NCI-H146 (cell line): Measurements from ENCODE around the gene KCNH6.

ENCODE experiments used
- DNase-seq: peaks from one replicate; lab custom pipeline; 2025; lab: John Stamatoyannopoulos, UW

Gene KCNH6

DNA sequence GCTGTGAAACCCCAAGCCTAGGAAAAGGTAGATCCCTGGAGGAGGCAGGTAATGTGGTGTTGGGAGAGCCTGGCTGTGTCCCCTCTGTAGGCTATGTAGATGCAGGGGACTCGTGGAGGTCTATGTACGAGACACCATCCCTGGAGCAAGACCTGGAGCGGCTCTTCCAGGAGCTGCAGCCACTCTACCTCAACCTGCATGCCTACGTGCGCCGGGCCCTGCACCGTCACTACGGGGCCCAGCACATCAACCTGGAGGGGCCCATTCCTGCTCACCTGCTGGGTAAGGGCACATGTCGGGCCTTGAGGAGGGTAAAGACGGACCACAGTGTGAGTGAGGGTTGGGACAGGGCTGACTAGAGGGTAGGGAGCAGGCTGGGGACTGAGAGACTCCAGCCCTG lies 34.3 kb upstream of the KCNH6 start:
- DNase-seq, result no peak

DNA sequence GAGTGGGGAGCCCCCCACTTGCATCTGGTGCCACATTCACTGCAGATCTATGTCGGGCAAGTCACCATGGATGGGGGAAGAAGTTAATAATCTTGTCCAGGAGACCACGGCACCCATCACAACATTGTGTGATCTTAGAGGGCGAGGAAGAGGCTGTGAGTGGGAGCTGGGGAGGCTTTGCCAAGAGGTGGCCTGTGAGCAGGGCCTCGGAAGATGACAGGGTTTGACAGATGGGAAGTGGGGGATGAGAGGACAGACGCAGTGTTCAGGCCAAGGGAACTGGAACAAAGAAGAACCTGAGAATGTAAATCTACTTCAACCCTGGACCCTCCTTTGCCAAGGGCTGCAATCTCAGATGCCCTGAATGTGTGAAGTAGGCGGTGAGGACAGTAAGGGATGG lies 33.9 kb upstream of the KCNH6 start:
- DNase-seq, result no peak

DNA sequence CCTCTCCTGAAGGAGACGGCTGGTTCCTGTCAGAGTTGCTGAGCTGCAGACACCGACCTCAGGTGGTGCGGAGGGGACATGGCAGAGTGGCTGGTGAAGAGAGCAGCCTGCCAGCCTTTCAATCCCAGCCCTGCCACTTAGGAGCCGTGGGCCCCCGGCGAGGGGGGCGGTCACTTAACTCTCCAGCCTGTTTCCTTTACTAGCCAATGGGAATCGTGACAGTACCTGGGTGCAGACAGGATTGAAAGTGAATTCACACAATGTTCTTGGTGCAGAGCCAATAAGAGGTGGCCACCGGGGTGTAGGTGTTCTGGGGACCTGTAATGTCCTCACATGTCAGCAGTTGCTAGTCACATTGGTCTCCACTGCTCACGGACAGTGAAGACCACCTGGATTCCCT lies 32.8 kb upstream of the KCNH6 start:
- no peak for DNase-seq

DNA sequence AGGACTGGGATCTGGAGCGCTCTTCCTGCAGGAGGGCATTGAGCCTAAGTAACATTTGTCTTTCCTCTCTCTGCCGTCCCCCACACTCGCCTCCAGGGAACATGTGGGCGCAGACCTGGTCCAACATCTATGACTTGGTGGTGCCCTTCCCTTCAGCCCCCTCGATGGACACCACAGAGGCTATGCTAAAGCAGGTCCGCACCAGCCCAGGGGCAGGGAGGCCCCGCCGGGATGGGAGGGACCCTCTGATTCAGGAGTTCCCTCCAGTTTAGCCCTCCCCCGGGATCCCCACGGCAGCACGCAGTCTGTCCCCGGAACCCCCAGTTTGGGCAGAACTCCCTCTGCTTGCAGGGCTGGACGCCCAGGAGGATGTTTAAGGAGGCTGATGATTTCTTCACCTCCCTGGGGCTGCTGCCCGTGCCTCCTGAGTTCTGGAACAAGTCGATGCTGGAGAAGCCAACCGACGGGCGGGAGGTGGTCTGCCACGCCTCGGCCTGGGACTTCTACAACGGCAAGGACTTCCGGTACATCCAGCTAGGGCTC lies 32.2 kb upstream of the KCNH6 start:
- no peak for DNase-seq

DNA sequence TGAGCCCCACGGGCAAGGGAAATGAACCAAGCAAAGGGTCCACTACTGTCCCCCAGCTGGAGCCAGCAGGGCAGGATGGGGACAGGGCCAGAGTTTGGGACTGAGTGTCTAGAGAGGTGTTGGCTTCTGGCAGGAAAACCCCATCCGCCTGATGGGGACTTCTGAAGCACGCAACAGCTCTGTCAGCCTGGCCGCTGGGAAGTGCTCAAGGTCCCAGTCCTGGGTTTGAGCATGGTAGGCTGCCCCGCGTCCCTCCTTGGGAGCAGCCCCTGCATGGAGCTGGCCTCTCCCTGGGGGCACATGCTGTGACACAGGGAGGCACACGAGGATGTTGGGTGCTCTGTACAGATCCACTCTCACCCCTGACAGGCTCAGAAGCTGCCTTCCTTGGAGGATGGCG lies 31.7 kb upstream of the KCNH6 start:
- DNase-seq, result no peak

DNA sequence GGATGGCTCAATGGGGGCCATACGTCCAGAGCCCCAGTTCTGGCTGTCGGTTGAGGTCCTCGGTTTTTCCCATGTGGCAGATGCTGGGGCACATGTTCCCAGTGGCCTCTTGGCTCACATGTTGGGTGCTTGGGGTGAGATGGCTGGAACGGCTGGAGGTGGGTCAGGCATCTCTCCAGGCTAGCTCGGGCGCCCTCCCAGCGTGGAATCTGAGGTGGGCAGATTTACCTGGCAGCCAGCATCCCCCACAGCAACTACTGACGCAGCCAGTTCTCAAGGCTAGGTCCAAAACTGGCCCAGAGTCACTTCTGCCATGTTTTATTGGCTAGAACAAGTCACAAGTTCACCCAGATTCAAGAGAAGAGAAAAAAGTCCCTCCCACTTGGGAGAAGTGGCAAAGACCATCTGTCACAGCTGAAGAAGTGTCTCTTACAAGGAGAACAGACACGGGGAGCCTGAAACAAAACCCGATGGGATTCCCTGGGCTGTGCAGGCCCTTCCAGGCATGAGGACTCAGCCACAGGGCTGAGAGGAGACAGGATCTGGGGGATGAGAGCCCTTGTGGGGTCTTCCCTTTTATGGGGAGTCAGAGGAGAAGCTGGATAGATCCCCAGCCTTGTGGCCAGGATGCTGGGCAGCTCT lies 31.1 kb upstream of the KCNH6 start:
- no peak for DNase-seq

DNA sequence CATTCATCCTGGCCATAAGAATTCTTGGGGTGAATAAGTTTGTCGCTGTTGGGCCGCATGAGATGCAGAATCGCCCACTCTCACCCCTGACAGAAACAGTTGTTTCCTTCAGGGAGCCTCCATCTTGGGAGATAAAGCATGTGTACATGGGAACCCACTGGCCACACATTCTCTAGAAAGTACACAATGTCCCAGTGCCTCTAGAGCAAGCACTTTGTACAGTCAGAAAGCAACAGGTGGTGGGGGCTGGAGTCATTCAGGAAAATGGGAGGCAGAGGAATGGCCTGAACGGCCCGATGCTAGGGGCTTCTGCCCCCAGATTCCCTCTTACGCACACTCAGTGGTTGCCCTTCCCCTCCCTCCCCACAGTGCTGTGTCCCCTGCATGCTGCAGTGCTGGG lies 30.2 kb upstream of the KCNH6 start:
- DNase-seq, result no peak

DNA sequence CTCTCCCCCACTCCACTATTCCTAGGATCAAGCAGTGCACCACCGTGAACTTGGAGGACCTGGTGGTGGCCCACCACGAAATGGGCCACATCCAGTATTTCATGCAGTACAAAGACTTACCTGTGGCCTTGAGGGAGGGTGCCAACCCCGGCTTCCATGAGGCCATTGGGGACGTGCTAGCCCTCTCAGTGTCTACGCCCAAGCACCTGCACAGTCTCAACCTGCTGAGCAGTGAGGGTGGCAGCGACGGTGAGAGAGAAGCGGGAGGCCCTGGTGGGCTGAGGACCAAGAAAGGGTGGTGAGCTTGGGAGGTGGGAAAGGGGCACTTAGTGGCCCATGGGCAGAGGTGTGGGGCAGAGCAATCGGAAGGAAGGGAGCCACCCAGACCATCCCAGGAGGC lies 29.7 kb upstream of the KCNH6 start:
- DNase-seq, result no peak

DNA sequence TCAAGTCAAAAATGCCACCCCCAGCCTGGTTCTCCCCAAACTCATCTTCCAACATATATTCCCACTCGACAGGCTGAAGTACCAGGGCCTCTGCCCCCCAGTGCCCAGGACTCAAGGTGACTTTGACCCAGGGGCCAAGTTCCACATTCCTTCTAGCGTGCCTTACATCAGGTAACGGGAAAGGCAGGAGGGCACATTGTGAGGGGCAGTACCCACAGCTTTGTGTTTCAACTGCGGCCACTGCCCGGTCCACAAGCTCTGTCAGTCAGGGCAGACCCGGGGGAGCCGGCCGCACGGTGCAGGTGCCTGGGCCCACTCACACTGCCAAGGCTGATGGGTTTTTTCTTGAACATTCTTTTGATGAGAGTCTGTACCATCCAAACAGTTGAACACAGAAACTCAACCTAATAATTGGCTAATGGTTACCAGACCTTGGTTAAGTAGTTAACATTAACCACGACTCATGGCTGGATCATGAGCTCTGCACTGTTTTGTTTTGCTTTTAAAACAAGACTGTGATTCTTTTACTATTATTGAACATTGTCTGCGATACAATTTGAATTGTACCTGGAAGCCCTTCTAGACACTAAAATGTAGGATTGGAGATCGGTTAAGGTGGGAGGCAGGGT lies 28.7 kb upstream of the KCNH6 start:
- DNase-seq, result no peak

DNA sequence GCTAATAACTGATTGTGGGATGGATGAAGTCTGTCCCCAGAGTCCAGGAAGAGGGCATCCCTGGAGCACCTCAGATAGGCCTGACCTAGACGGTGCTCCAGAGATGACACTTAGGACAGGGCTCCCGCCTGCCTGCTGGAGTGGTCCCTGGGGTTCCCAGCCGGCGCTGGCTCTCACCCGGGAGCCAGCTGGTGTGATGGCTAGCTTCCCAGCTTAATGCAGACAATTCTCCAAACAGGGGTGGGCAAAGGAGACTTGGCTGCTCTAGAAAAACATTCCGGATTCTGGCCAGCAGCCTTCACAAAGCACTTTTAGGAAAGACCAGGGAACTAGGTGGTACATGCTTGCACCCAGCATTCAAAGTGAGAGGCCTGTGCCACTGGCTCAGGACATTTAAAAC lies 27.7 kb upstream of the KCNH6 start:
- no peak for DNase-seq

DNA sequence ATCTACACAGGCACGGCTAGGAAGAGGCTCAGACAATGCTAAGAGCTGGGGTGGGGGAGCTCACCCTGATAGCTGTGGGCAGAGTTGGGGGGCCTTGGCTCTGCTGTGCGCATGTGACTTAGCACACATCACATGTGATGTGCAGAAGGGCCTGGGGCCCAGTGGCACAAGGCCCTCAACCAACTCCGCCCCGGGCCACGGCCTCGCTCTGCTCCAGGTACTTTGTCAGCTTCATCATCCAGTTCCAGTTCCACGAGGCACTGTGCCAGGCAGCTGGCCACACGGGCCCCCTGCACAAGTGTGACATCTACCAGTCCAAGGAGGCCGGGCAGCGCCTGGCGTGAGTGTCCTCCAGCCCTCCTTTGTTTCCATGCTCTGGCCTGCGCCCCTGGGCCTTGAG lies 27.0 kb upstream of the KCNH6 start:
- no peak for DNase-seq

DNA sequence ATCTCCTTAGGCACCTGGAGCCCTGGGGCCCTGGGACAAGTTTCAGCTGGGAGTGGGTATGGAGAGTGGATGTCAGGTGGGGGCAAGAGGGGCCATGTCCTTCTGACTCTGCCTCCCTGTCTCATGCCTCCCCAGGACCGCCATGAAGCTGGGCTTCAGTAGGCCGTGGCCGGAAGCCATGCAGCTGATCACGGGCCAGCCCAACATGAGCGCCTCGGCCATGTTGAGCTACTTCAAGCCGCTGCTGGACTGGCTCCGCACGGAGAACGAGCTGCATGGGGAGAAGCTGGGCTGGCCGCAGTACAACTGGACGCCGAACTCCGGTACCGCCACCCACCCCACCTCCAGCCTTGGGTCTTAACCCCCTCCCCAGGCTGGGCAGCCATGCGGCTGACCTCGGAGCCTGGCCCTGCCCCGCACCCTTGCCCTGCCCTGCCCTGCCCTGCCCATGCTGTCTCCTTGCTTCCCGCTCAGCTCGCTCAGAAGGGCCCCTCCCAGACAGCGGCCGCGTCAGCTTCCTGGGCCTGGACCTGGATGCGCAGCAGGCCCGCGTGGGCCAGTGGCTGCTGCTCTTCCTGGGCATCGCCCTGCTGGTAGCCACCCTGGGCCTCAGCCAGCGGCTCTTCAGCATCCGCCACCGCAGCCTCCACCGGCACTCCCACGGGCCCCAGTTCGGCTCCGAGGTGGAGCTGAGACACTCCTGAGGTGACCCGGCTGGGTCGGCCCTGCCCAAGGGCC lies 26.3 kb upstream of the KCNH6 start:
- no peak for DNase-seq

DNA sequence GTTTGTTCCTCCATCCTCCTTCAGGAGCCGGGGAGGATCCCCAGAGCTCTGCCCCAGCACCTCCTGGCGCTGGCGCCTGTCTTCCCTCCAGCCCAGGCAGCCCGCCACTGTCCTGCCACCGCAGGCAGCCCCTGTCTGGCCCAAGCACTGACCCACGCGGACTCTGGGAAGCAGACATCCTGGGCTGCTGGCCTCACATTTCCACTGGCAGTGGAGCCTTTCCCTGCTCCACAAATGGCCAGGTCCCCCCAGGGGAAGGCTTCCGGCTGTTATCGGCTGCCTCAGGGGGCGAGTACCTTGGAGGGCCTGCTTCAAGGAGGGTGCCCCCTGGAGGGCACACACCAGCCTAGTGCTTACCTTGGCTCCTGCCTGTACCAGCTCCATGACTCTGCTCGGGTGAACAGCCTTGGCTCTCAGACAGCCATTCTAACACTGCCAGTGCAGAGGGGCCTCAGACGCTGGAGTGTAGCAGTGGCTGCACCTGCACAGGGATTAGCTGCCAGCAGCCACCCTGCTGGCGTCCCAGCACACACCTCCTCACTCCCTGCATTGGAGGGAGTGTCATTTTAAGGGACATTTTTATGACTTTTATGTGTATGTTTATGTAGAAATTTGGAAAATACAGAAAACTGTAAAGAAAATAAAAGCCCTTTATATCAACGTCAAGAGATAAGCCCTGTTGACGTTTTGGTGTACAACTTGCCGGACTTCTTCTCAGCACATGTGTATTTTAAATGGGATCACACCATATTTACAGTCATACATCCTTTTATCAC lies 25.3 kb upstream of the KCNH6 start:
- DNase-seq, result peak; percentile 14

DNA sequence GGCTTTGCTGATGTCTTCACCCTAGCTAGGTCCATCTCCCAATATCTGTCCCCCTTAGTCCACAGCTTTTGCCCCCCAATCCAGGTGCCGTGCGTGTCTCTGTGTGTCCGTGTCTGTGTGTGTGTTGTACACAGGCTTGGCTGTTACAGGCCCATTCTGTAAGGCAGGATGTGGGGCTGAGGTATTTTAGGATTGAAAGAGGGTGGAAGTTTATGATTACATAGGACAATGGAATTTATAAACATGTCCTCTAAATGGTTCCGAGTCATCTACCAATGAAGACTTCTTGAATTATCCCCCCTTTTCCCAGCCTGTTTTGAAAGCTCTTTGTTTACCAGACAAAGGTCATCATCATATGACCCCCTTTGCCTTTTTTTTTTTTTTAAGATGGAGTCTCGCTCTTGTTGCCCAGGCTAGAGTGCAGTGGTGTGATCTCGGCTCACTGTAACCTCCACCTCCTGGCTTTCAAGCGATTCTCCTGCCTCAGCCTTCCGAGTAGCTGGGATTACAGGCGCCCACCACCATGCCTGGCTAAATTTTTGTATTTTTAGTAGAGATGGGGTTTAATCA lies 24.4 kb upstream of the KCNH6 start:
- DNase-seq, result no peak

DNA sequence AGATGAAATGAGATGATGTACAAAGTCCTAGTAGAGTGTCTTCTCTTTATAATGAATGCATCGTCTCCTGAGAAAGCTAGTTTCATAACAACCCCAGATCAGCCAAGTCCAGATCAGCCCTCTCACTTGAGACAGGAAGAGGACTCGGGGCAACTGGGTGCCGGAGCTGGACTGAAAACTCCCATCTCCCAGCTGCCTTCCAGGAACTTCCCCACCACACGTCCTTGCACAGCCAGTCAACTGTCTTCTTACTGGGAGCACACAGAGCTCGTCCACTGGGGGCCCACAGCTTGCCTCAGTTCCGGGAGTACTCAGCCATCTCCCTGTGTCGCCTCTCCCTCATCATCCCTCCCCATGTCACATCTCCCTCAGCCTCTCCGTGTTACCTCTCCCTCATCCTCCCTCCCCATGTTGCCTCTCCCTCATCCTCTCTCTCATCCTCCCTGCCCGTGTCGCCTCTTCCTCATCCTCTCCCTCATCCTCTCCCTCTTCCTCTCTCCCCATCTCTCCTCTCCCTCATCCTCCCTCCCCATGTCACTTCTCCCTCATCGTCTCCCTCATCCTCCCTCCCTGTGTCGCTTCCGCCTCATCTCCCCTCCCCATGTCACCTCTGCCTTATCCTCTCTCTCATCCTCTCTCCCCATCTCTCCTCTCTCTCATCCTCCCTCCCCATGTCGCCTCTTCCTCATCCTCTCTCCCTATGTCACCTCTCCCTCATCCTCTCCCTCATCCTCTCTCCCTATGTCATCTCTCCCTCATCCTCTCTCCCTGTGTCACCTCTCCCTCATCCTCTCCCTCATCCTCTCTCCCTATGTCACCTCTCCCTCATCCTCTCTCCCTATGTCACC lies 22.4 kb upstream of the KCNH6 start:
- no peak for DNase-seq

DNA sequence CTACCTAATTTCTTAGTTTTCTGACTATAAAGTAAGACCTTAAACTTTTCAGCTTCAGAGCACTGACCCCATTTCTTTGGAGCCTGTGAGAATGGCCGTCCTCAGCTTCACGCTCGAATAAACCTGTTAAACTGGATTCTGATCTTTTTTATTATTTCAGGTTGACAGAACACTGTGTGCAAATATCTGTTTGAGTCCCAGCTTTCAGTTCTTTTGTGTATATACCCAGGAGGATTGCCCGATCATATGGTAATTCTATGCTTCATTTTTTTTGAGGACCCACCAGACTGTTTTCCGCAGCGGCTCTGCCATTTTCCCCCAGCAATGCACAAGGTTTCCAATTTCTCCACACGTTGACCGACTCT lies 19.8 kb upstream of the KCNH6 start:
- peak; percentile 29 for DNase-seq

DNA sequence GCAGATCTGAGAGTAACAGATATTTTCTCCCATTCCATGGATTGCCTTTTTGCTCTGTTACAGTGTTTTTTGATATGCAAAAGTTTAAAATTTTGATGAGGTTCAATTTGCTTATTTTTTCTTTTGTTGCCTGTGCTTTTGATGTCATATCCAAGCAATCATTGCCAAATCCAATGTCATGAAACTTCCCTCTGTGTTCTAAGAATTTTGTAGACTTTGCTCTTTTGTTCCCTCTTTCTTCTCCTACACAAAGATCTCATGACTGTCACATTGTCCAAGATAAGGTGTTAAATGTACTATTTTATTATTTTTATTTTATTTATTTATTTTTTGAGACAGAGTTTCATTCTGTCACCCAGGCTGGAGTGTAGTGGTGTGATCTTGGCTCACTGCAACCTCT lies 18.9 kb upstream of the KCNH6 start:
- DNase-seq, result no peak

DNA sequence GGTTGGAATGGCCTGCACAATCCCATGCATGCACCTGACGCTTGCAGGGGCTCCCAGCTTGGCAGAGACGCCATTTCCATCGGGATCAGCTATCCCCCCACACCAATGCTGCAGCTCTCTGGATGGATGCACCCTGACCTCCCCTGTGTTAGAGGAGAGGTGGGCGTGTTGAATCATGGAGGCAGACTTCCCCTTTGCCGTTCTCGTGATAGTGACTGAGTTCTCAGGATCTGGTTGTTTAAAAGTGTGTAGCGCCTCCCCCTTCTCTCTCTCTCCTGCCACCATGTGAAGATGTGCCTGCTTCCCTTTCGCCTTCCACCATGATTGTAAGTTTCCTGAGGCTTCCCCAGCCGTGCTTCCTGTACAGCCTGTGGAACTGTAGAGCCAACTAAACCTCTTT lies 17.8 kb upstream of the KCNH6 start:
- DNase-seq, result no peak

DNA sequence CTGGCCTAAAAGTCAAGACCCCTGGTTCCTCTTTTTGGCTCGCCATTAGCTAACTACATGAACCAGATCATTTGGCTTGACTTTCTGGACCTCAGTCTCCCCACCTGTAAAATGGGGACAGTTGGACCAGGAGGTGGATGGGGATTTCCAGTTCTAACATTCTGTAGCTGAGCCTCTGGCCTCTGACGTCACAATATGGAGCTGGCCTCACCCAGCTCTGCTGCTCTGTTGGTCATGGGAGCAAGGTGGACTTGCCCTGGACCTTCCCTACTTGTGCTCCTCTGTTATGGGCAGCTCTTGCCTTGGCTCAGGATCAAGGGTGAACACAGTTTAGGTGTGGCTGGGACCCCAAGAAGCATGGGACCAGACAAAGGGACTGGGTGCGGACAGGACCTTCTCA lies 16.5 kb upstream of the KCNH6 start:
- no peak for DNase-seq

DNA sequence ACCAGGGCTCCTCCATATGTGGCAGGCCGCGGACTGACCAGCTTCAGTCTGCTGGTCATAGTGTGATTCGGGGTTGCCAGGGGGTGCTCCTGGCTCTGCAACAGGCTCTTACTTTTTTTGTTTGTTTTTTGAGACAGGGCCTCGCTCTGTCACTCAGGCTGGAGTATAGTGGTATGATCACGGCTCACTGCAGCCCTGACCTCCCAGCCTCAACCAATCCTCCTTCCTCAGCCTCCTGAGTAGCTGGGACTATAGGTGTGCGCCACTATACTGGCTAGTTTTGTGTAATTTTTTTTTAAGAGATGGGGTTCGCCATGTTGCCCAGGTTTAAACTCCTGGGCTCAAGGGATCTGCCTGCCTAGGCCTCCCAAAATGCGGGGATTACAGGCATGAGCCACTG lies 11.8 kb upstream of the KCNH6 start:
- no peak for DNase-seq

DNA sequence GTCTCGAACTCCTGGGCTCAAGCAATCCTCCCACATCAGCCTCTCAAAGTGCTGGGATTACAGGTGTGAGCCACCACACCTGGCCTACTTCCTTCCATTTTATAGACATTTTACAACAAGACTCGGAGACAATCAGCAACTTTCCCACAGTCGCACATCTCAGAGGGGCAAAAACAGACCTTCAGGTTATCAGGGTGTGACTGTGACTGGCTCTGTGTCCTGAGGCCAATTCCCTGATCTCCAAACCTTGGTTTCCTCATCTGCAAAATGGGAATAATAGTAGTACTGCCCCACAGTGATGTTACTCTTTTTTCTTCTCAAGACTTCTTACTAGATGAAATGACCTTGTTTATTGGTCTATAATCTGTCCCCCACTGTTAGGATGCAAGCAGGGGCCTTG lies 10.8 kb upstream of the KCNH6 start:
- DNase-seq, result no peak
